ENCODE results near the gene CEP68. TPM values are rescaled to one million over a fixed set of nuclear protein-coding genes. Genes with fewer than 3 reads are reported as not detected.

CEP68 gene
- total RNA-seq, 1 experiment from 2014 or later, result 25.8 TPM

GRCh38 chr2:65136253-65136652 is 80.0 kb downstream of the CEP68 start:
- H3K4me2 ChIP-seq (ENCODE audit: low read depth, low read length, poor library complexity, severe bottlenecking), result no peak overlapping the region
- H3K9ac ChIP-seq (ENCODE audit: low read length), result no peak overlapping the region
- no peaks in the 10 kb centered on the region for H3K9me2 ChIP-seq (replicated peaks; ENCODE audit: insufficient read depth, low read length)
- no peak overlapping the region for H3K4me3 ChIP-seq (ENCODE audit: low read length)
- no peaks in the 10 kb centered on the region for H3K36me3 ChIP-seq (ENCODE audit: insufficient read depth, low read length)
- H3K27me3 ChIP-seq (ENCODE audit: low read length), result no peaks in the 10 kb centered on the region
- no peaks in the 10 kb centered on the region for H3K9me3 ChIP-seq (ENCODE audit: low read length)
- no peak overlapping the region for H2AFZ ChIP-seq (ENCODE audit: low read length)
- no peaks in the 10 kb centered on the region for H4K20me1 ChIP-seq (ENCODE audit: insufficient read depth, low read depth, low read length)
- H3K4me1 ChIP-seq (ENCODE audit: low read length), result no peaks in the 10 kb centered on the region
- no peaks in the 10 kb centered on the region for H3K79me2 ChIP-seq (ENCODE audit: low read length)
- DNase-seq, result no peak
- H3K27ac ChIP-seq (ENCODE audit: low read length), result no peak overlapping the region

Other genes starting within 250 kb of the CEP68 start
- 114 and 120 TPM in 2 replicates for gene SLC1A4, start 67.0 kb upstream of the CEP68 start, total RNA-seq (2014; rRNA removed; shearing (Covaris generic); ENCODE audit: low replicate concordance)
- 40.1 and 79.1 TPM in 2 replicates for gene RAB1A, start 73.7 kb downstream of the CEP68 start, total RNA-seq (2014; rRNA removed; shearing (Covaris generic); ENCODE audit: low replicate concordance)
- gene ACTR2, start 171.4 kb downstream of the CEP68 start, total RNA-seq (2014; rRNA removed; shearing (Covaris generic); ENCODE audit: low replicate concordance), result 155 and 228 TPM in 2 replicates